ENCODE results near the gene EIF4A3.
"Not testable (repeated sequence)": the region's sequence is repeated elsewhere in the genome, so short reads cannot be mapped to it uniquely, and the experiment has no call there.

The EIF4A3 gene

DNA sequence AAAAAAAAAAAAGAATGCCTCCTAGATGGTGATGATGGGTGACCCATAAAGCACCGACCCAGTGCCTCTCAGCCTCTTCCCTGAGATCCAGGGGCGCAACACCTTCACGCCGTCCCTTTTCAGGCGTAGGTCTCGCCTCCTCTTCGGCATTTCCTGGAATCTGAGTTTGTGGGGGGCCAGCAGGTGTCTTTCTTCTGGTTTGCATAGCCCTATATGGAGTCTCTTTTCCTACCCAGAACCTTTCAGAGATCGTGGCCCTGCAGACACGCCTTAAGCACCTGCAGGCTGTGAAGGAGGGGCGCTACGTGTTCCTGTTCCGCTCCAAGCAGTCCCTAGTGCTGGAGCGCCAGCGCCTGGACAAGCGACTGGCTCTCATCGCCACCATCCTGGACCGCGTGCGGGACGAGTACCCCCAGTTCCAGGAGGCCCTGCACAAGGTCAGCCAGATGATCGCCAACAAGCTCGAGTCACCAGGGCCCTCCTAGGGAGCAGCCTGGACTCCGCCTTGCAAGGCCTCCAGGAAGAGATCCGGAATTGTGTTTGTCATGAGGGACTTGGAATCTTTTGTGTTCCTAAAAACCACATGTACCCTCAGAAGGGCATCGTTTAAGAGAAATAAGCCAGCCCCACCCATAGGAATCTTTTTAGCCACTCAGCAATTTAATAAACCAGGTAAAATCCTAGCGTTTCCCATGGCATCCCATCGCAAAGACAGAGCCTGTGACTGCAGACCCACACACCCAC, 47.5 kb downstream of the EIF4A3 start:
- DNase-seq = no peak

DNA sequence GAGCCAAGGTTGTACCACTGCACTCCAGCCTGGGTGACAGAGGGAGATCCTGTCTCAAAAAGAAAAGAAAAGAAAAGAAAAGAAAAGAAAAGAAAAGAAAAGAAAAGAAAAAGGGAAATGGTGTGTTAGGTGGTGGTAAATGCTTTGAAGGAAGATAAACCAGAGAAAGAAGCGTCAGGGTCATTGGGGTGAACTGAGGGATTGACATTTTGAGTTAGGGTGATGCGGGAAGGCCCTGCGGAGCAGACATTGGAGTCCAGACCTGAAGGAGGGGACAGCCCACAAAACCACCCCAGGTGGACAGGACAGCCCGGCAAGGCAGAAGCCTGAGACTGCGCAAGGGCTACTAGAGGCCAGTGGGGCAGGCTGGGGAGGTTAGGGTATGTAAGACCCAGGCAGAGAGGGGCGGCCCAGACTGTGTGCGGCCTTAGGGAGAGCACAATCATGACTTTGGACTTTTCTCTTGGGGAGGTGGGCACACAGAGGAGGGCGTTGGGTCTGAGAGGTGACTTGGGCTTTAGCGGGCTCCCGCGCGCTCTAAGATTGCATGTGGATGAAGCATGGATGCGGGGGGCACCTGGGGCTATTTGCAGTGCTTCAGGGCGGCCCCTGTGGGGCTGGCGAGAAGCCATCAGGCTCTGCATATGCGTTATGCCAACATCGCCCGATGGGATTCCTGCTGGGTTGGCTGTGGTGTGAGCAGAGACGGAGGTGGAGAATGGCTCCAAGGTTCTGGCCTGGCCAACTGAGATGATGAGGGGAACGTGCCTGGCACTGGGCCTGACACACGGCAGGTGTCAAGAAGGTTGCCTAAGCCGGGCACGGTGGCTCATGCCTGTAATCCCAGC, 48.9 kb downstream of the EIF4A3 start:
- DNase-seq = no peak

- DNase-seq = no peak
These were observed 49.8 kb downstream of the EIF4A3 start for GRCh38 chr17:80097127-80097621.

DNA sequence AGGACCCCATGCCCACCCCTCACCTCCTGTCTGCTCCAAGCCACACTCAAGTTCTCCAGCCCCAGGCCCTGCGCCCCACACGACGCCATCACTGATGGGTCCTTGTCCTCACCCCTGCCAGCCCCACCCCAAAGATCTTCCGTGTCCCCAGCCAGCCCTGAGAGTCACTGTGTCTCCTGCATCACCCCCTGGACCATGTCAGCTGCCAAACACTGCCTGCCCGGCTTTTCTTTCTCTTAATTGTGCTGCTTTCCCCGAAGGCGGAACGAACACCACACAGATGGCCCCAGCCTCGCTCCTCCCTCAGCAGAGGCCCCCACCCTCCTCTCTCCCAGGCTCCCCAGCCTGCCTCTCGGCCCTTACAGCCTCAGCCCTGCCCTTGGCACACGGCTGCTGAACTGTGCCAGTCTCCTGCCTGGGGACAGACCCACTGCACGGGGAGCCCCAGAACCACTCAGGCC, 50.3 kb downstream of the EIF4A3 start:
- DNase-seq = no peak

DNA sequence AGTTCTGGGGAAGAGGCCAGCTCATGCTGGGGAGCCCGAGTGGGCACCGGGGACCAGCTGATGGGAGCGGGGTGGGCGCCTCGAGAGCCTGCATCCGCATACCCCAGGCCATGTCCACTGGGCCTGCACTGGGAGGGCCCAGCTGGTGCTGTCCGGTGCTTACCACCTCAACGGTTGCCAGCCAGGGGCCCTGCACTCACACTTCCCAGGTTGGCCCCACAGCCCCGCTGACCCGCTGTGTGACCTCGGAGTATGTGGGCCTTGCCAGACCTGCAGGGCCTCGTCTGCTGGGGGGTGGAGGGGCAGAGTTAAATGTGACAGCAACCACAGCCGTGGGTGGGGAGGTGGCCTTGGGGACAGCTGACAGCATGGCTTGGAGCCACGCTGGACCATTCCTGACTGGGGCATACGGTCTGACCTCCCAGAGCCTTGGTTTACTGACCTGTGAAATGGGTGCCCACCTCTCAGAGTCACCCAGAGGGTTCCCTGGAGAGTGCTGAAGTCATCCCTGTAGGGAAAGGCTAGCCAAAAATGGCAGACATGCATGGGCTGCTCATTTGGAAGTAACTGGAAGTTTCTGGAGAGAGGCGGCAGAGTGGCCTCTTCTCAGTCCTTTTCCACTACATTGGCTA, 51.0 kb downstream of the EIF4A3 start:
- no peak for DNase-seq

GRCh38 chr17:80095038-80095843, 51.7 kb downstream of the EIF4A3 start:
- no peak for DNase-seq

GRCh38 chr17:80092959-80093358, 54.0 kb downstream of the EIF4A3 start:
- no peak for DNase-seq

DNA sequence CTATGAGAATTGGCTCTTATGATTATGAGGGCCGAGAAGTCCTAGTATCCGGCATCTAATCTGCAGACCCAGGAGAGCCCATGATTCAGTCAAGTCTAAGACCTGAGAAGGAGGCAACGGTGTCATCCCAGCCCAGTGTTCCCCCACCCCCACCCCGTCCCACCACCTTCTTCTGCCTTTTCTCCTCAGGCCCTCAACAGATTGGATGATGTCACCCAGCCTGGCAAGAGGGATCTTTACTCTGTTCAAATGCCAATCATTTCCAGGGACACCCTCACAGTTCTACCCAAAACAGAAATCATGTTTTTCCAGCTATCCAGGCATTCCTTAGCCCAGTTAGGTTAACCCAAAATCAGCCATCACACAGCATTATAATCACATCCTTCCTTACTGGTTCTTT, 55.6 kb downstream of the EIF4A3 start:
- no peak for DNase-seq

DNA sequence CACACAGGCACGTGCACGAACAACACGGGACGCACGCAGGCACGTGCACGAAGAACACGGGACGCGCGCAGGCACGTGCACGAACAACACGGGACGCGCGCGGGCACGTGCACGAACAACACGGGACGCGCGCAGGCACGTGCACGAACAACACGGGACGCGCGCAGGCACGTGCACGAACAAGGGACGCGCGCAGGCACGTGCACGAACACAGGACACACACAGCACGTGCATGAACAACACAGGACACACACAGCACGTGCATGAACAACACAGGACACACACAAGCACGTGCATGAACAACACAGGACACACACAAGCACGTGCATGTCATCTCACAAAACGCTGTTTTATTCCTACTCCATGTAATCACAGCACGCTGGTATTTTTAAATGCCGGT, 56.8 kb downstream of the EIF4A3 start:
- DNase-seq = not testable (repeated sequence)

GRCh38 chr17:80089762-80090161, 57.2 kb downstream of the EIF4A3 start:
- DNase-seq = no peak

DNA sequence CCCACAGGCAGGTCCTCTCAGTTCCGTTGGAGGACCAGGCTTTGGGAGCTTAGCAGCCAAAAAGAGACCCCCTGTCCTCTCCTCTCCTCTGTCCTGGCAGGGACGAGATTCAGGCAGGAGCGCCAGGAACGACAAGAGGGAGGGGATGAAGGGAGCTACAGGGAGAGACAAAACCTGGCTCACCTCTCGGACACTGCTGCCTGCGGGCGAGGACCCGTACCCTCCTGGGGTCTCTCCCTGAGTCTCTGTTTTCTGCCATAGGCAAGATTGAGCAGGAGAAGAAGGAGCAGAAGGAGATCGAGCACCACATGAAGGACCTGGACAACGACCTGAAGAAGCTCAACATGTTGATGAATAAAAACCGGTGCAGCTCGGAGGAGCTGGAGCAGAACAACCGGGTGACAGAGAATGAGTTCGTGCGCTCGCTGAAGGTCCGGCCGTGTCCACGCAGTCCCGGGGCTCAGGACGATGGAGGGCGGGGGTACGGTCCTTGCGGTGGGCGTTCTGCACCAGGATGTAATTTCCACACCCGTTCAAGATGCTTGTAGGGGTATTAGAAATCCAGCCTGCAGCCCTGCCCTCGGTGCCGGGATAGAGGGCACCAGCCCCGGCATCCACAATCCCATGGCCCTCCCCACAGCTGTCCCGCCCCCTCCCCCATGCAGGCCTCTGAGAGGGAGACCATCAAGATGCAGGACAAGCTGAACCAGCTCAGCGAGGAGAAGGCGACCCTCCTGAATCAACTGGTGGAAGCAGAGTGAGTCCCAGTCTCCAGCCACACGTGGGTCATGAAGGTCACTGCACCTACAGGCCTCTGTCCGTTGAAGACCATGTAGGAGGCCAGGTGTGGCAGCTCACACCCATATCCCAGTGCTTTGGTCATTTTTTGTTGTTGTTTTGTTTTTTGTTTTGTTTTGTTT, 59.3 kb downstream of the EIF4A3 start:
- DNase-seq = no peak

DNA sequence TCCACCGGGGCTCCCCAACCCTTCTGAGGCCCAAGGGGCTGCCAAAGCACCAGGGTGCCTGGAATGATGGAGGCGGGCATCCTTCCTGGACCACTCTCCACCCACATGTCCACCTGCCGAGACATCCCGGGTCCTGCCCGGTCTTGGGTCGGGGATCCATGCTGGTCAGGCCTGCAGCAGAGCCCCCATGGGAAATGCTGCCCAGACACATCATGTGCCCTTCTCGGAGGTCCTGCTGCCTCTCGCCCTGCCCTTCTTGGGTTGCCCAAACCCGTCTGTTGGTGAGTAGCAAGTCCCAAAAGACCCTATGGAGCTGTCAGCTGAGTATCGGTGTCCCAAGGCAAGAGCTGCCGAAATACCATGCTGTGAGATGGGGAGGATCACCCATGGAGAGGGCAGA, 60.3 kb downstream of the EIF4A3 start:
- no peak for DNase-seq

GRCh38 chr17:80086081-80086480, 60.8 kb downstream of the EIF4A3 start:
- DNase-seq = no peak

DNA sequence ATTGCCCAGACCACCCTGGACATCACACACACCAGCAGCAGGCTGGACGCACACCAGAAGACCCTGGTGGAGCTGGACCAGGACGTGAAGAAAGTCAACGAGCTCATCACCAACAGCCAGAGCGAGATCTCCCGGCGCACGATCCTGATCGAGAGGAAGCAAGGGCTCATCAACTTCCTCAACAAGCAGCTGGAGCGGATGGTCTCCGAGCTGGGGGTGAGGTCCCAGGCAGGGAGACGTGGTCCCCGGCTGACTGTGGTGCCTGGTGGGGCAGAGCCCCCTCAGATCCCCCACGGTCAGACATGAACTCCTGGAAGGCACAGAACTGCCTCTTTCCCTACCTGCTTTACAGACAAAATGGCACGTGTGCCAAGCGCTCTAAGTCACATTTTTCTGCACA, 62.2 kb downstream of the EIF4A3 start:
- no peak for DNase-seq
